NCI-H187 (cell line): Measurements from ENCODE around the gene SETD4.
A peak's percentile ranks its signal among the peaks of the same experiment; 100 is the strongest.

Experiments used
- DNase-seq, 2 experiments: peaks; one replicate each; lab custom pipeline; 2025; lab: John Stamatoyannopoulos, UW

Gene SETD4

GRCh38 chr21:36005018-36005417, 55.3 kb downstream of the SETD4 start:
- DNase-seq: no peak

GRCh38 chr21:36004441-36004840, 55.9 kb downstream of the SETD4 start:
- no peak for DNase-seq

GRCh38 chr21:36003776-36004175, 56.5 kb downstream of the SETD4 start:
- DNase-seq: no peak

- DNase-seq: no peak
Measured at GRCh38 chr21:35996217-35996616, 64.1 kb downstream of the SETD4 start.

GRCh38 chr21:35995522-35996088, 64.7 kb downstream of the SETD4 start:
- peak; percentile 52 to 74 for DNase-seq

GRCh38 chr21:35994613-35995012, 65.7 kb downstream of the SETD4 start:
- DNase-seq: no peak

- no peak for DNase-seq
Measured at GRCh38 chr21:35993875-35994490, 66.3 kb downstream of the SETD4 start.

- DNase-seq: no peak
Measured at GRCh38 chr21:35991131-35991530, 69.2 kb downstream of the SETD4 start.

- DNase-seq: no peak
Measured at GRCh38 chr21:35990609-35991008, 69.7 kb downstream of the SETD4 start.

- no peak for DNase-seq
Measured at GRCh38 chr21:35989138-35989735, 71.1 kb downstream of the SETD4 start.

- no peak for DNase-seq
Measured at GRCh38 chr21:35988416-35989137, 71.7 kb downstream of the SETD4 start.

GRCh38 chr21:35987475-35987874, 72.9 kb downstream of the SETD4 start:
- DNase-seq: peak; percentile 39 to 60

GRCh38 chr21:35984654-35985361, 75.5 kb downstream of the SETD4 start:
- no peak for DNase-seq
